IMR-90 (cell line): ENCODE measurements around the gene HOXC12. TPM values are rescaled to one million over a fixed set of nuclear protein-coding genes. Genes with fewer than 3 reads are reported as not detected.

ENCODE experiments used
- ATAC-seq: fragments of 200-7000 bp; cut with Tn5 transposase; 2 replicates; pipeline ENCODE4 v1.9.1; 2020; ENCODE audit warnings: low read depth, mild to moderate bottlenecking, moderate library complexity
- BruUV-seq: library from RNA; stranded (reverse); fragments of 400-500 nt; replicated peaks from 2 replicates; lab custom pipeline; 2021; lab: Mats Ljungman, UMichigan
- CTCF ChIA-PET: fragments of 300-600 bp; formaldehyde crosslinking; extraction: SDS; loops from one replicate; lab custom pipeline; 2021; ENCODE audit warnings: antibody characterized with exemption; lab: Yijun Ruan, JAX
- POLR2A ChIA-PET: fragments of 300-600 bp; sonication (Branson Sonifier 250); formaldehyde crosslinking; loops from one replicate; lab custom pipeline; 2022; ENCODE audit warnings: antibody characterized with exemption; ENCODE audit not compliant: unreplicated experiment; lab: Charles Lee
- DNase-seq: peaks from one replicate; pipeline ENCODE4 v3.0.0; 2013
- H2AFZ ChIP-seq: replicated peaks from 2 replicates; pipeline ENCODE3; 2013; ENCODE audit warnings: low read length, mild to moderate bottlenecking; ENCODE audit not compliant: poor library complexity
- H2AK5ac ChIP-seq: 2 replicates; pipeline ENCODE4 v1.6.1; 2013; ENCODE audit warnings: low read depth, low read length, inconsistent platforms
- H2AK9ac ChIP-seq: replicated peaks from 2 replicates; pipeline ENCODE3; 2013; ENCODE audit warnings: mild to moderate bottlenecking, low read depth, low read length, moderate library complexity; ENCODE audit not compliant: poor library complexity
- H2BK120ac ChIP-seq: 2 replicates; pipeline ENCODE4 v1.6.1; 2013; ENCODE audit warnings: low read depth, low read length, inconsistent platforms
- H2BK15ac ChIP-seq: 3 replicates; pipeline ENCODE4 v1.6.1; 2013; ENCODE audit warnings: low read depth, low read length, inconsistent platforms
- H2BK20ac ChIP-seq: 2 replicates; pipeline ENCODE4 v1.6.1; 2013; ENCODE audit warnings: low read depth, mild to moderate bottlenecking, inconsistent platforms, low read length, moderate library complexity
- H2BK5ac ChIP-seq: 2 replicates; pipeline ENCODE4 v1.6.1; 2013; ENCODE audit warnings: mild to moderate bottlenecking, low read depth, low read length, inconsistent platforms; ENCODE audit not compliant: poor library complexity, severe bottlenecking
- H3K14ac ChIP-seq: replicated peaks from 2 replicates; pipeline ENCODE4 v1.6.1; 2013; ENCODE audit warnings: low read depth, low read length, inconsistent platforms
- H3K18ac ChIP-seq: 2 replicates; pipeline ENCODE4 v1.6.1; 2013; ENCODE audit warnings: low read depth, low read length, control low read depth
- H3K23ac ChIP-seq: 2 replicates; pipeline ENCODE4 v1.6.1; 2013; ENCODE audit warnings: low read depth, low read length, inconsistent platforms
- H3K27ac ChIP-seq: 2 replicates; pipeline ENCODE4 v1.5.1; 2013; ENCODE audit warnings: mild to moderate bottlenecking, control low read depth, low read length; ENCODE audit not compliant: insufficient read depth
- H3K27me3 ChIP-seq: 2 replicates; pipeline ENCODE4 v1.6.1; 2013; ENCODE audit warnings: low read length; ENCODE audit not compliant: control insufficient read depth, insufficient read depth
- H3K36me3 ChIP-seq: 2 replicates; pipeline ENCODE4 v1.6.1; 2013; ENCODE audit warnings: low read length, mixed read lengths; ENCODE audit not compliant: control insufficient read depth, insufficient read depth
- H3K4ac ChIP-seq: 2 replicates; pipeline ENCODE4 v1.6.1; 2013; ENCODE audit warnings: low read depth, low read length, inconsistent platforms
- H3K4me1 ChIP-seq: 2 replicates; pipeline ENCODE4 v1.6.1; 2013; ENCODE audit warnings: low read length, mixed read lengths; ENCODE audit not compliant: control insufficient read depth, insufficient read depth
- H3K4me2 ChIP-seq: 2 replicates; pipeline ENCODE4 v1.6.1; 2013; ENCODE audit warnings: low read depth, mild to moderate bottlenecking, control low read depth, low read length, moderate library complexity
- H3K4me3 ChIP-seq: 2 replicates; pipeline ENCODE4 v1.5.1; 2013; ENCODE audit warnings: low read depth, mild to moderate bottlenecking, control low read depth, low read length, moderate library complexity; ENCODE audit not compliant: insufficient read depth
- H3K56ac ChIP-seq: 2 replicates; pipeline ENCODE4 v1.6.1; 2013; ENCODE audit warnings: low read length, inconsistent platforms; ENCODE audit not compliant: insufficient read depth; ENCODE audit errors: extremely low read depth
- H3K79me1 ChIP-seq, 2 experiments: 2 replicates each; pipeline ENCODE4 v1.6.1; 2013; ENCODE audit warnings: low read length in 2 of 2, inconsistent platforms in 1 of 2, low read depth in 1 of 2
- H3K9ac ChIP-seq: 2 replicates; pipeline ENCODE4 v1.6.1; 2013; ENCODE audit warnings: low read depth, low read length, control low read depth
- H3K9me1 ChIP-seq: 2 replicates; pipeline ENCODE4 v1.6.1; 2013; ENCODE audit warnings: low read length, inconsistent platforms; ENCODE audit not compliant: insufficient read depth
- H3K9me3 ChIP-seq: 2 replicates; pipeline ENCODE4 v1.6.1; 2013; ENCODE audit warnings: low read length; ENCODE audit not compliant: control insufficient read depth, insufficient read depth
- H4K20me1 ChIP-seq: 2 replicates; pipeline ENCODE4 v1.6.1; 2013; ENCODE audit warnings: low read length, inconsistent platforms; ENCODE audit not compliant: insufficient read depth
- H4K5ac ChIP-seq: 2 replicates; pipeline ENCODE4 v1.6.1; 2013; ENCODE audit warnings: mild to moderate bottlenecking, low read depth, low read length, control low read depth
- H4K8ac ChIP-seq, 2 experiments: 2 replicates each; pipeline ENCODE4 v1.6.1; 2013; ENCODE audit warnings: low read depth in 2 of 2, low read length in 2 of 2, control low read depth in 1 of 2, inconsistent platforms in 1 of 2
- H4K91ac ChIP-seq: 2 replicates; pipeline ENCODE4 v1.6.1; 2013; ENCODE audit warnings: low read depth, low read length, inconsistent platforms; ENCODE audit not compliant: insufficient read depth
- BHLHE40 ChIP-seq: fragments of 150-350 bp; IDR thresholded peaks from 2 replicates; pipeline ENCODE4 v1.6.1; 2016; ENCODE audit warnings: mild to moderate bottlenecking, low read depth, low read length
- CEBPB ChIP-seq: IDR thresholded peaks from 2 replicates; pipeline ENCODE4 v1.6.1; 2012; ENCODE audit warnings: low read depth, low read length, improper control_type of control experiment
- CHD1 ChIP-seq: IDR thresholded peaks from 2 replicates; pipeline ENCODE4 v1.6.1; 2012; ENCODE audit warnings: low read depth, low read length, improper control_type of control experiment
- CTCF ChIP-seq: conservative IDR thresholded peaks from 2 replicates; pipeline ENCODE4 v1.5.1; 2012; ENCODE audit warnings: mild to moderate bottlenecking, low read depth, low read length, improper control_type of control experiment
- FOS ChIP-seq: fragments of 150-350 bp; IDR thresholded peaks from 2 replicates; pipeline ENCODE4 v1.6.1; 2016; ENCODE audit warnings: low read depth, low read length
- MAFK ChIP-seq: IDR thresholded peaks from 2 replicates; pipeline ENCODE4 v1.6.1; 2012; ENCODE audit warnings: low read depth, low read length, improper control_type of control experiment
- MAZ ChIP-seq: IDR thresholded peaks from 2 replicates; pipeline ENCODE4 v1.6.1; 2012; ENCODE audit warnings: low read depth, mild to moderate bottlenecking, low read length, improper control_type of control experiment, moderate library complexity, borderline replicate concordance
- MXI1 ChIP-seq: IDR thresholded peaks from 2 replicates; pipeline ENCODE4 v1.6.1; 2012; ENCODE audit warnings: low read depth, mild to moderate bottlenecking, low read length, moderate library complexity, borderline replicate concordance
- NFE2L2 ChIP-seq: fragments of 150-350 bp; IDR thresholded peaks from 2 replicates; pipeline ENCODE4 v1.6.1; 2016; ENCODE audit warnings: low read depth, mild to moderate bottlenecking, low read length
- POLR2A ChIP-seq: IDR thresholded peaks from 2 replicates; pipeline ENCODE4 v1.6.1; 2012; ENCODE audit warnings: mild to moderate bottlenecking, low read depth, low read length
- RAD21 ChIP-seq: IDR thresholded peaks from 2 replicates; pipeline ENCODE4 v1.6.1; 2012; ENCODE audit warnings: low read length, improper control_type of control experiment
- RCOR1 ChIP-seq: IDR thresholded peaks from 2 replicates; pipeline ENCODE4 v1.6.1; 2012; ENCODE audit warnings: mild to moderate bottlenecking, low read length, improper control_type of control experiment; ENCODE audit not compliant: insufficient replicate concordance
- RFX5 ChIP-seq: IDR thresholded peaks from 2 replicates; pipeline ENCODE4 v1.8.0; 2012; ENCODE audit warnings: low read depth, mild to moderate bottlenecking, low read length, moderate library complexity
- SMC3 ChIP-seq: fragments of 150-350 bp; IDR thresholded peaks from 2 replicates; pipeline ENCODE4 v1.6.1; 2016; ENCODE audit warnings: low read depth, mild to moderate bottlenecking, antibody characterized with exemption, low read length, moderate library complexity
- USF2 ChIP-seq: fragments of 150-350 bp; IDR thresholded peaks from 2 replicates; pipeline ENCODE4 v1.6.1; 2017; ENCODE audit warnings: mild to moderate bottlenecking, antibody characterized with exemption, low read length, low read depth
- WGBS, 2 experiments: methylation state at CpG; one replicate each; pipeline versions ENCODE4 v1.1.5 to v1.1.7; 2013; ENCODE audit warnings: missing lambda C conversion rate in 2 of 2; ENCODE audit not compliant: insufficient read length in 1 of 2; ENCODE audit errors: extremely low coverage in 2 of 2; 5-methylcytosine and 5-hydroxymethylcytosine counted together
- dilution Hi-C: fragments of 300-500 bp; cut with HindIII; formaldehyde crosslinking; loops from one replicate; pipeline ENCODE4 v1.14.3; 2018; ENCODE audit warnings: low sequenced_read_pairs; ENCODE audit not compliant: unreplicated experiment
- in situ Hi-C: fragments of 300-500 bp; cut with MboI; formaldehyde crosslinking; loops from 3 replicates; pipeline ENCODE4 v1.14.3; 2019; ENCODE audit warnings: low sequenced_read_pairs, inconsistent platforms, mixed read lengths
- intact Hi-C: fragments of 100-400 bp; cut with micrococcal nuclease; formaldehyde crosslinking; loops from 2 replicates; pipeline ENCODE4 v1.10.0; 2022
- polyA plus RNA-seq, 3 experiments: library from polyadenylated mRNA; depleted of rRNA; stranded (reverse); fragments of >200 nt; gene quantifications; 2 replicates each; pipeline ENCODE4 v1.2.3, GENCODE V29; 2012; ENCODE audit warnings: low replicate concordance in 1 of 3
- total RNA-seq: library from RNA; depleted of rRNA; stranded (reverse); fragments of >200 nt; gene quantifications from 2 replicates; pipeline ENCODE4 v1.2.3, GENCODE V29; 2012
- TF ChIP-seq, protein P1 (sequence below): fragments of 150-350 bp; IDR thresholded peaks from 2 replicates; pipeline ENCODE4 v1.6.1; 2016; ENCODE audit warnings: low read depth, mild to moderate bottlenecking, low read length, moderate library complexity, borderline replicate concordance

The HOXC12 gene
- total and polyA plus RNA-seq, 2 of the 4 experiments (the other 2 are of a cell fraction), result not detected

DNA sequence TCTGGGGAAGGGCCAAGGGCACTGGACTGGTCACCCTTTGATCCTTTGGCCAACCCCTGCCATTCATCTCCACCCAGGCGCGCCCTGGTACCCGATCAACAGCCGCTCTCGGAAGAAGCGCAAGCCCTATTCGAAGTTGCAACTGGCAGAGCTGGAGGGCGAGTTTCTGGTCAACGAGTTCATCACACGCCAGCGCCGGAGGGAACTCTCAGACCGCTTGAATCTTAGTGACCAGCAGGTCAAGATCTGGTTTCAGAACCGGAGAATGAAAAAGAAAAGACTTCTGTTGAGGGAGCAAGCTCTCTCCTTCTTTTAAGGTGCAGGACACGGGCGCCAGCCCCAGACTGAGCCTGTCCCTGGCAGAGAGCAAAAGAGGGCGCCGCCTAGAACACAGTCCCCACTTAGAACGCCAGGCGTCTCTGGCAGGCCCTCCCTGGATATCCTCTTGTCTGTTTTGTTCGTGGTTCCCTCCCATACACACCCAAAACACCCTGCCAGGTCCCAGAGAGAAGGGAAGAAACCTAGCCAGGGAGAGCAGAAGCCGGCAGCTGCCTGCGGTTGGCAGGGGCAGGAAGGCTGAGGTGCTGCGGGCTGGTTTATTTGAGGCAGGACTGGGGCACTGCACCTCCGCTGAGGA is 1.7 kb downstream of the HOXC12 start:
- Histone ChIP-seq H3K56ac (no peak overlapping the region), H2AK9ac (no peak overlapping the region), H2BK15ac (no peak overlapping the region), H3K23ac (no peak overlapping the region), H3K9me3 (peaks cover 6% of the 10 kb centered on the region), H4K91ac (no peak overlapping the region), H3K4me3 (no peak overlapping the region), H4K20me1 (no peaks in the 10 kb centered on the region), H2BK120ac (no peak overlapping the region), H3K79me1 (no peaks in the 10 kb centered on the region), H3K27me3 (peaks cover 96% of the 10 kb centered on the region), H2AK5ac (no peak overlapping the region), H3K36me3 (no peaks in the 10 kb centered on the region), H3K27ac (no peak overlapping the region), H2BK20ac (no peak overlapping the region), H3K4me1 (no peaks in the 10 kb centered on the region), H2BK5ac (no peak overlapping the region), H3K4ac (no peak overlapping the region), H3K9ac (no peak overlapping the region), H3K9me1 (no peaks in the 10 kb centered on the region), H4K5ac (no peak overlapping the region), H3K4me2 (no peak overlapping the region), H3K14ac (no peak overlapping the region), H2AFZ (no peak overlapping the region), H3K18ac (no peak overlapping the region), H4K8ac (no peak overlapping the region)
- dilution Hi-C loops (no loop called here), in situ Hi-C loops (no loop called here), intact Hi-C loops (no loop called here)
- ChIA-PET POLR2A (no interaction called here), CTCF (no interaction called here)
- no peak for DNase-seq
- ATAC-seq, result no peak
- 10% methylated on average over 10 of the region's 25 CpGs; no CpG with 5 or more reads in 1 of the 2 experiments for WGBS, 2 experiments
- no TSS peak for BruUV-seq
- TF ChIP-seq BHLHE40, result no peak
- TF ChIP-seq CHD1, result no peak
- TF ChIP-seq MAFK, result no peak
- no peak for TF ChIP-seq POLR2A
- no peak for TF ChIP-seq SMC3
- TF ChIP-seq, protein P1, sequence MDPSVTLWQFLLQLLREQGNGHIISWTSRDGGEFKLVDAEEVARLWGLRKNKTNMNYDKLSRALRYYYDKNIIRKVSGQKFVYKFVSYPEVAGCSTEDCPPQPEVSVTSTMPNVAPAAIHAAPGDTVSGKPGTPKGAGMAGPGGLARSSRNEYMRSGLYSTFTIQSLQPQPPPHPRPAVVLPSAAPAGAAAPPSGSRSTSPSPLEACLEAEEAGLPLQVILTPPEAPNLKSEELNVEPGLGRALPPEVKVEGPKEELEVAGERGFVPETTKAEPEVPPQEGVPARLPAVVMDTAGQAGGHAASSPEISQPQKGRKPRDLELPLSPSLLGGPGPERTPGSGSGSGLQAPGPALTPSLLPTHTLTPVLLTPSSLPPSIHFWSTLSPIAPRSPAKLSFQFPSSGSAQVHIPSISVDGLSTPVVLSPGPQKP, result no peak
- no peak for TF ChIP-seq RCOR1
- TF ChIP-seq CEBPB, result no peak
- TF ChIP-seq FOS, result no peak
- TF ChIP-seq MAZ, result no peak
- TF ChIP-seq RAD21, result no peak
- no peak for TF ChIP-seq CTCF
- TF ChIP-seq MXI1, result no peak
- no peak for TF ChIP-seq USF2
- no peak for TF ChIP-seq NFE2L2
- TF ChIP-seq RFX5, result no peak
